SK-N-SH (cell line): Measurements from ENCODE around the gene ELN. TPM values are rescaled to one million over a fixed set of nuclear protein-coding genes. Genes with fewer than 3 reads are reported as not detected.

ENCODE experiments used
- CTCF ChIA-PET: fragments of 300-600, 350-600 bp; formaldehyde crosslinking; extraction: SDS; loops from one replicate; lab custom pipeline; 2021; lab: Yijun Ruan, JAX
- POLR2A ChIA-PET: fragments of 350-600 bp; sonication (Branson Sonifier 250); formaldehyde crosslinking; extraction: SDS; loops from one replicate; lab custom pipeline; 2020; ENCODE audit warnings: antibody characterized with exemption, inconsistent platforms; lab: Yijun Ruan, JAX
- DNase-seq: peaks from one replicate; pipeline ENCODE4 v3.0.0; 2012
- H2AFZ ChIP-seq: fragments of 200-600 bp; sonication (generic); 2 replicates; pipeline ENCODE4 v1.8.1; 2016; ENCODE audit warnings: antibody characterized with exemption, mild to moderate bottlenecking, low read depth
- H3F3A ChIP-seq: fragments of 200-600 bp; sonication (generic); replicated peaks from 2 replicates; pipeline ENCODE3; 2016; ENCODE audit warnings: antibody characterized with exemption, mild to moderate bottlenecking; ENCODE audit not compliant: insufficient read depth
- H3K27ac ChIP-seq, 2 experiments: fragments of 200-500 bp in 1 of 2; fragments of 200-600 bp in 1 of 2; sonication (Bioruptor generic) in 1 of 2; sonication (generic), shearing (Covaris generic) in 1 of 2; 2 replicates each; pipeline versions ENCODE4 v1.5.1 to v1.6.1; 2014 to 2016; ENCODE audit warnings: low read depth in 2 of 2, inconsistent platforms in 1 of 2, low read length in 1 of 2, mild to moderate bottlenecking in 1 of 2, mixed read lengths in 1 of 2
- H3K27me3 ChIP-seq: fragments of 200-600 bp; sonication (generic), shearing (Covaris generic); 2 replicates; pipeline ENCODE4 v1.6.1; 2016; ENCODE audit warnings: mixed run types; ENCODE audit not compliant: insufficient read depth
- H3K36me3 ChIP-seq, 2 experiments: fragments of 200-500 bp in 1 of 2; fragments of 200-600 bp in 1 of 2; sonication (Bioruptor generic) in 1 of 2; sonication (generic) in 1 of 2; replicated peaks in 1 of 2; 2 replicates each; pipeline versions ENCODE3 to v1.5.1; 2014 to 2016; ENCODE audit warnings: low read length in 1 of 2, mild to moderate bottlenecking in 1 of 2; ENCODE audit not compliant: insufficient read depth in 2 of 2, control insufficient read depth in 1 of 2
- H3K4me1 ChIP-seq, 2 experiments: fragments of 200-500 bp in 1 of 2; fragments of 200-600 bp in 1 of 2; sonication (Bioruptor generic) in 1 of 2; sonication (generic), shearing (Covaris generic) in 1 of 2; 2 replicates each; pipeline versions ENCODE4 v1.5.1 to v1.6.1; 2014 to 2016; ENCODE audit warnings: low read depth in 1 of 2, low read length in 1 of 2, mixed run types in 1 of 2; ENCODE audit not compliant: insufficient read depth in 2 of 2, control insufficient read depth in 1 of 2
- H3K4me2 ChIP-seq: fragments of 200-600 bp; sonication (generic), shearing (Covaris generic); 2 replicates; pipeline ENCODE4 v1.6.1; 2017; ENCODE audit warnings: mixed run types
- H3K4me3 ChIP-seq, 2 experiments: fragments of 200-500 bp in 1 of 2; fragments of 200-600 bp in 1 of 2; sonication (Bioruptor generic) in 1 of 2; sonication (generic), shearing (Covaris generic) in 1 of 2; 2 replicates each; pipeline versions ENCODE4 v1.5.1 to v1.8.1; 2014 to 2016; ENCODE audit warnings: low read depth in 2 of 2, inconsistent platforms in 1 of 2, low read length in 1 of 2, mild to moderate bottlenecking in 1 of 2, mixed read lengths in 1 of 2, moderate library complexity in 1 of 2
- H3K79me2 ChIP-seq: fragments of 200-600 bp; sonication (generic); 2 replicates; pipeline ENCODE4 v1.8.1; 2017; ENCODE audit warnings: mild to moderate bottlenecking; ENCODE audit not compliant: insufficient read depth
- H3K9ac ChIP-seq: fragments of 200-600 bp; sonication (generic); 2 replicates; pipeline ENCODE4 v1.6.1; 2017; ENCODE audit warnings: mixed run types
- H3K9me2 ChIP-seq: fragments of 200-600 bp; sonication (generic); 2 replicates; pipeline ENCODE4 v1.6.1; 2017; ENCODE audit warnings: mixed run types
- H3K9me3 ChIP-seq: fragments of 200-600 bp; sonication (generic); 2 replicates; pipeline ENCODE4 v1.6.1; 2017; ENCODE audit warnings: mixed run types, mild to moderate bottlenecking, moderate library complexity
- H4K20me1 ChIP-seq: fragments of 200-600 bp; sonication (generic); 2 replicates; pipeline ENCODE4 v1.6.1; 2017; ENCODE audit warnings: mild to moderate bottlenecking, mixed run types; ENCODE audit not compliant: insufficient read depth
- CHD2 ChIP-seq: fragments of 150-350 bp; IDR thresholded peaks from 2 replicates; pipeline ENCODE4 v1.6.1; 2018; ENCODE audit warnings: low read length; ENCODE audit not compliant: partially characterized antibody
- CTCF ChIP-seq: fragments of 200-600 bp; sonication (generic); IDR thresholded peaks from 2 replicates; pipeline ENCODE4 v1.6.1; 2017; ENCODE audit warnings: antibody characterized with exemption, mild to moderate bottlenecking, moderate library complexity
- EP300 ChIP-seq, 2 experiments: IDR thresholded peaks; 2 replicates each; pipeline versions ENCODE4 v1.4.0 to v1.6.1; 2012; ENCODE audit warnings: borderline replicate concordance in 1 of 2, low read depth in 1 of 2, low read length in 1 of 2
- FOSL2 ChIP-seq: IDR thresholded peaks from 2 replicates; pipeline ENCODE4 v1.4.0; 2012; ENCODE audit warnings: low read depth, mild to moderate bottlenecking, moderate library complexity, borderline replicate concordance
- FOXM1 ChIP-seq: IDR thresholded peaks from 2 replicates; pipeline ENCODE4 v1.4.0; 2012; ENCODE audit warnings: low read depth, mild to moderate bottlenecking
- GATA2 ChIP-seq: sonication (generic); formaldehyde crosslinking; IDR thresholded peaks from 2 replicates; pipeline ENCODE4 v1.5.0; 2020; ENCODE audit warnings: mild to moderate bottlenecking, missing genetic modification reagents
- IRF3 ChIP-seq: fragments of 150-350 bp; IDR thresholded peaks from 2 replicates; pipeline ENCODE4 v1.6.1; 2016; ENCODE audit warnings: mild to moderate bottlenecking, low read depth, low read length
- JUND ChIP-seq: IDR thresholded peaks from 2 replicates; pipeline ENCODE4 v1.4.0; 2012
- MAX ChIP-seq: IDR thresholded peaks from 2 replicates; pipeline ENCODE4 v1.4.0; 2012; ENCODE audit warnings: low read depth
- MEF2A ChIP-seq: IDR thresholded peaks from 2 replicates; pipeline ENCODE4 v1.4.0; 2012; ENCODE audit warnings: low read depth, borderline replicate concordance
- MXI1 ChIP-seq: IDR thresholded peaks from 2 replicates; pipeline ENCODE4 v1.6.1; 2012; ENCODE audit warnings: mild to moderate bottlenecking, low read depth, low read length, improper control_type of control experiment
- RAD21 ChIP-seq: IDR thresholded peaks from 2 replicates; pipeline ENCODE4 v1.6.1; 2012; ENCODE audit warnings: mild to moderate bottlenecking, low read length
- RFX5 ChIP-seq: IDR thresholded peaks from 2 replicates; pipeline ENCODE4 v1.6.1; 2012; ENCODE audit warnings: mild to moderate bottlenecking, improper control_type of control experiment, low read length
- SMC3 ChIP-seq: IDR thresholded peaks from 2 replicates; pipeline ENCODE4 v1.6.1; 2012; ENCODE audit warnings: low read depth, low read length, improper control_type of control experiment
- TAF1 ChIP-seq: IDR thresholded peaks from 2 replicates; pipeline ENCODE4 v1.6.1; 2012; ENCODE audit warnings: low read depth, mild to moderate bottlenecking, low read length, moderate library complexity, borderline replicate concordance
- USF2 ChIP-seq: fragments of 150-350 bp; IDR thresholded peaks from 2 replicates; pipeline ENCODE4 v1.6.1; 2017; ENCODE audit warnings: antibody characterized with exemption, low read length, low read depth, borderline replicate concordance
- YY1 ChIP-seq: IDR thresholded peaks from 2 replicates; pipeline ENCODE4 v1.4.0; 2012; ENCODE audit warnings: low read depth, mild to moderate bottlenecking
- ZBTB33 ChIP-seq: IDR thresholded peaks from 2 replicates; pipeline ENCODE4 v1.4.0; 2012; ENCODE audit warnings: low read depth, borderline replicate concordance
- WGBS: methylation state at CpG from one replicate; pipeline ENCODE4 v1.1.6; 2017; ENCODE audit warnings: low lambda C conversion rate; 5-methylcytosine and 5-hydroxymethylcytosine counted together
- polyA plus RNA-seq, 3 experiments: library from polyadenylated mRNA; depleted of rRNA; stranded (reverse); fragments of >200 nt; gene quantifications; 2 replicates each; pipeline ENCODE4 v1.2.3, GENCODE V29; 2012

The ELN gene
- polyA plus RNA-seq, 1 of the 3 experiments (the other 2 are of a cell fraction): 12.5 TPM

- peaks cover 7% of the 10 kb centered on the region for H3F3A ChIP-seq
- peak overlapping the region; percentile 24; the same call in 1 of the 2 replicates for H2AFZ ChIP-seq
- no peaks in the 10 kb centered on the region for H3K27me3 ChIP-seq
- CTCF ChIA-PET: interaction anchor here (0.6 to 5.5 kb wide), 71 partner anchors 10 to 469 kb away, joined by 3 to 107 read pairs (median 5); partner anchors contain the start of genes ABHD11, BCL7B, LIMK1 and METTL27
- peaks cover 20 to 86% of the 10 kb centered on the region in 2 experiments for H3K4me1 ChIP-seq
- H4K20me1 ChIP-seq: no peaks in the 10 kb centered on the region
- POLR2A ChIA-PET: interaction anchor here (0.7 to 1.7 kb wide), 6 partner anchors 13 to 161 kb away, joined by 3 to 4 read pairs (median 3); no protein-coding TSS in a partner anchor
- H3K9me2 ChIP-seq: no peaks in the 10 kb centered on the region
- no peak overlapping the region for H3K4me2 ChIP-seq
- no peak overlapping the region for H3K9ac ChIP-seq
- no peaks in the 10 kb centered on the region for H3K36me3 ChIP-seq
- H3K4me3 ChIP-seq: no peak overlapping the region; a peak in 1 of 4 replicates
- 18% methylated on average over 5 of the region's 6 CpGs for WGBS
- DNase-seq: no peak
- H3K9me3 ChIP-seq: no peaks in the 10 kb centered on the region
- 0 out of 2 replicates have a peak, but pooled peaks cover 3% of the 10 kb centered on the region for H3K79me2 ChIP-seq
- H3K27ac ChIP-seq: peak overlapping the region; percentile 11 to 78; a peak in 1 of 4 replicates
- no peak for TF ChIP-seq JUND
- no peak for TF ChIP-seq TAF1
- no peak for TF ChIP-seq IRF3
- no peak for TF ChIP-seq GATA2 (CRISPR knock-in tag)
- TF ChIP-seq MAX: no peak
- no peak for TF ChIP-seq FOSL2
- no peak for TF ChIP-seq SMC3
Measured at GRCh38 chr7:74026406-74026902, 1.5 kb upstream of the ELN start.

- Histone ChIP-seq H3K9me3 (no peaks in the 10 kb centered on the region), H3K4me1 (peaks cover 23 to 85% of the 10 kb centered on the region in 2 experiments), H3K27me3 (no peaks in the 10 kb centered on the region), H3K27ac (peak overlapping the region; percentile 11 to 78; a peak in 2 of 4 replicates), H3K4me3 (no peak overlapping the region; a peak in 1 of 4 replicates), H3K4me2 (no peak overlapping the region), H3F3A (peaks cover 11% of the 10 kb centered on the region), H3K9ac (no peak overlapping the region), H2AFZ (peak overlapping the region; percentile 24; the same call in 1 of the 2 replicates), H3K9me2 (no peaks in the 10 kb centered on the region), H4K20me1 (no peaks in the 10 kb centered on the region), H3K36me3 (no peaks in the 10 kb centered on the region), H3K79me2 (0 out of 2 replicates have a peak, but pooled peaks cover 3% of the 10 kb centered on the region)
- CTCF ChIA-PET: interaction anchor here (0.5 to 5.5 kb wide), 77 partner anchors 11 to 470 kb away, joined by 3 to 107 read pairs (median 5); partner anchors contain the start of genes ABHD11, BCL7B, LIMK1 and METTL27
- POLR2A ChIA-PET: interaction anchor here (0.7 to 1.7 kb wide), 5 partner anchors 13 to 162 kb away, joined by 3 to 4 read pairs (median 3); no protein-coding TSS in a partner anchor
- WGBS: 29% methylated on average over 17 of the region's 18 CpGs
- peak; percentile 92 for DNase-seq
- TF ChIP-seq RAD21 (peak; percentile 92), FOXM1 (no peak), MEF2A (no peak), CTCF (peak; percentile 99), GATA2 (CRISPR knock-in tag) (no peak), MXI1 (peak; percentile 69), YY1 (no peak), SMC3 (peak; percentile 94), USF2 (peak; percentile 10; the same call in 1 of the 2 replicates), EP300 (IDR thresholded peaks at IDR 0.05; ENCODE audit: borderline replicate concordance in 1 of 2, low read depth in 1 of 2, low read length in 1 of 2) (peak in 1 of 2 experiments; percentile 64; a peak in 2 of 4 replicates), CHD2 (peak; percentile 13), ZBTB33 (no peak), RFX5 (0 out of 2 replicates have a peak, but pooled peaks have one; percentile 32)
Measured at GRCh38 chr7:74026903-74027682, 880 bp upstream of the ELN start.
